RPMI8226 (cell line): ENCODE measurements around the gene EPHB3.
"Not testable (repeated sequence)": the region's sequence is repeated elsewhere in the genome, so short reads cannot be mapped to it uniquely, and the experiment has no call there.

Source experiments
- DNase-seq: peaks from one replicate; pipeline ENCODE4 v3.0.0-alpha.2; 2015

The EPHB3 gene

GRCh38 chr3:184601576-184602371, 40.2 kb downstream of the EPHB3 start:
- no peak for DNase-seq

- DNase-seq: no peak
Measured at GRCh38 chr3:184602372-184603150, 41.0 kb downstream of the EPHB3 start.

GRCh38 chr3:184603151-184604030, 41.8 kb downstream of the EPHB3 start:
- DNase-seq: no peak

- no peak for DNase-seq
Measured at GRCh38 chr3:184604039-184604601, 42.5 kb downstream of the EPHB3 start.

GRCh38 chr3:184604615-184605290, 43.2 kb downstream of the EPHB3 start:
- no peak for DNase-seq

- no peak for DNase-seq
Measured at GRCh38 chr3:184608209-184608608, 46.6 kb downstream of the EPHB3 start.

GRCh38 chr3:184609476-184610244, 48.1 kb downstream of the EPHB3 start:
- no peak for DNase-seq

GRCh38 chr3:184610245-184610871, 48.8 kb downstream of the EPHB3 start:
- DNase-seq: no peak

- DNase-seq: no peak
Measured at GRCh38 chr3:184611607-184612281, 50.2 kb downstream of the EPHB3 start.

- DNase-seq: no peak
Measured at GRCh38 chr3:184615396-184615795, 53.8 kb downstream of the EPHB3 start.

GRCh38 chr3:184616436-184616835, 54.9 kb downstream of the EPHB3 start:
- DNase-seq: no peak

- DNase-seq: not testable (repeated sequence)
Measured at GRCh38 chr3:184617306-184617705, 55.7 kb downstream of the EPHB3 start.

- no peak for DNase-seq
Measured at GRCh38 chr3:184618811-184619210, 57.2 kb downstream of the EPHB3 start.

- DNase-seq: no peak
Measured at GRCh38 chr3:184619369-184619768, 57.8 kb downstream of the EPHB3 start.

GRCh38 chr3:184619787-184620430, 58.3 kb downstream of the EPHB3 start:
- no peak for DNase-seq

GRCh38 chr3:184620475-184621119, 59.0 kb downstream of the EPHB3 start:
- DNase-seq: no peak

- not testable (repeated sequence) for DNase-seq
Measured at GRCh38 chr3:184622156-184622555, 60.6 kb downstream of the EPHB3 start.

- no peak for DNase-seq
Measured at GRCh38 chr3:184626923-184627322, 65.3 kb downstream of the EPHB3 start.

- no peak for DNase-seq
Measured at GRCh38 chr3:184629555-184630160, 68.1 kb downstream of the EPHB3 start.
